ENCODE measurements around the gene CIB1. TPM values are rescaled to one million over a fixed set of nuclear protein-coding genes. Genes with fewer than 3 reads are reported as not detected.
A peak's percentile ranks its signal among the peaks of the same experiment; 100 is the strongest.

The CIB1 gene
- total RNA-seq, 4 donors from 2014 or later = 9.5 to 80.7 (median 49.2) TPM

DNA sequence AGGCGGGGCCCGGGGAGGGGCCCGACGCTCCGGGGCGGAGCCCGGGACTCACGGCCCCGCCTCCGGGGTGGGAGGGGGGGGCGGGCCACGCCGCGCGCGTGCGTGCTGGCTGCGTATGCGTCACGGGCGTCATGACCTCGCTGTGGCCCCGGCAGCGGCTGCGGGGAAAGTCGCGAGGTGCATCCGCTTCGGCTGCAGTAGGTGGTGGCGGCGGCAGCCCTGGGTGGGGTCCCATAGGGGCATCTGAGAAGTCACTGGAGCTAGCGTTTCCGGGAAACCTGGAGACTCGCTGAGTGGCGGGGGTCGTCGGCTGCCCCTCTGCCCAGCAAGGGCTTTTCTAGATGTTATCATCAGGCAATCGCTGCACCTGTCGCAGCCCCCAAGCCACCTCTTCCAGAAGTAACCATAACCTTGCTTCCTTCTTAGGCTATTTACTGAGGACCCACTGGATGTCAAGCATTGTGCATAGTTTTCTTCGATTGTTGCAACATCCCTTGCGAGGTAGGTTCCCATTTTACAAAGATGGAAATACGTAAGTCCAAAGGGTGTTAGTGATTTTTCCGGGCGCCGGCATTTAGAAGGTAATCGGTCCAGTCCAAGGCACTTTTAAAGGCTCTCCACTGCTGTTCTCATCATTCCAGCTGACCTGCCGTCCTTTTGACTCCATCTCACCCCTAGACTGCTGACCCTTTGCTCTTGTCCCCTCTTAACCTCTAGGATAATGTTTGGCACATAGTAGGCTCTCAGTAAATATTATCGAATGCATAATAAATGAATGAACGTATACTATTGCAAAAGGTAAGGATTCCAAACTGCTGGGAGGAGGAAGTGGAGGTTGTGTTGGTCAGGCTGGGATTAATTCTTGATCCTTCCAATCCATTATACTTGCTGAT lies 601 bp upstream of the CIB1 start, which contains the start of gene GDPGP1:
Gene GDPGP1, plus strand, starts transcription at position 114 of the 893 bp plus-strand sequence. CDS start 6,700 bp downstream, outside the sequence.
- H3K4me3 ChIP-seq = peak within 1 kb of the TSS; percentile 76 to 81
- peaks cover 0 to 4% of the 10 kb centered on the region in 2 donors for H3K4me1 ChIP-seq

GRCh38 chr15:90232941-90233386 lies 777 bp downstream of the CIB1 start:
- H3K27me3 ChIP-seq = no peaks in the 10 kb centered on the region
- H3K9me3 ChIP-seq = no peaks in the 10 kb centered on the region
- TF ChIP-seq, protein P1, sequence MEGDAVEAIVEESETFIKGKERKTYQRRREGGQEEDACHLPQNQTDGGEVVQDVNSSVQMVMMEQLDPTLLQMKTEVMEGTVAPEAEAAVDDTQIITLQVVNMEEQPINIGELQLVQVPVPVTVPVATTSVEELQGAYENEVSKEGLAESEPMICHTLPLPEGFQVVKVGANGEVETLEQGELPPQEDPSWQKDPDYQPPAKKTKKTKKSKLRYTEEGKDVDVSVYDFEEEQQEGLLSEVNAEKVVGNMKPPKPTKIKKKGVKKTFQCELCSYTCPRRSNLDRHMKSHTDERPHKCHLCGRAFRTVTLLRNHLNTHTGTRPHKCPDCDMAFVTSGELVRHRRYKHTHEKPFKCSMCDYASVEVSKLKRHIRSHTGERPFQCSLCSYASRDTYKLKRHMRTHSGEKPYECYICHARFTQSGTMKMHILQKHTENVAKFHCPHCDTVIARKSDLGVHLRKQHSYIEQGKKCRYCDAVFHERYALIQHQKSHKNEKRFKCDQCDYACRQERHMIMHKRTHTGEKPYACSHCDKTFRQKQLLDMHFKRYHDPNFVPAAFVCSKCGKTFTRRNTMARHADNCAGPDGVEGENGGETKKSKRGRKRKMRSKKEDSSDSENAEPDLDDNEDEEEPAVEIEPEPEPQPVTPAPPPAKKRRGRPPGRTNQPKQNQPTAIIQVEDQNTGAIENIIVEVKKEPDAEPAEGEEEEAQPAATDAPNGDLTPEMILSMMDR (IDR thresholded peaks at IDR 0.05) = peak in 1 of 4 experiments; percentile 60
- no peak for TF ChIP-seq POLR2A (IDR thresholded peaks at IDR 0.05)
- H3K4me3 ChIP-seq = peak overlapping the region; percentile 76 to 81
- peak overlapping the region; percentile 66 to 83 for H3K27ac ChIP-seq
- H3K4me1 ChIP-seq = peaks cover 0 to 4% of the 10 kb centered on the region in 2 donors
- H3K36me3 ChIP-seq = no peaks in the 10 kb centered on the region
- intact Hi-C loops (cut with DNase I; ENCODE audit: low total_unique reads) = no loop called here
- DNase-seq = no peak

More for the DNA sequence above, 601 bp upstream of the CIB1 start, which contains the start of gene GDPGP1:
- TF ChIP-seq POLR2A (IDR thresholded peaks at IDR 0.05) = peak; percentile 55 to 71
- TF ChIP-seq, protein P1 (IDR thresholded peaks at IDR 0.05) = no peak
- no peak for DNase-seq
- no peaks in the 10 kb centered on the region for H3K27me3 ChIP-seq
- peak within 1 kb of the TSS; percentile 86 to 91 for H3K27ac ChIP-seq
- H3K9me3 ChIP-seq = no peaks in the 10 kb centered on the region
- no peaks in the 10 kb centered on the region for H3K36me3 ChIP-seq
- intact Hi-C loops (cut with DNase I; ENCODE audit: low total_unique reads) = no loop called here

- DNase-seq = no peak
- intact Hi-C loops (cut with DNase I; ENCODE audit: low total_unique reads) = no loop called here
- Histone ChIP-seq H3K4me1 (peaks cover 0 to 4% of the 10 kb centered on the region in 2 donors), H3K9me3 (no peaks in the 10 kb centered on the region), H3K27ac (no peak overlapping the region), H3K27me3 (no peaks in the 10 kb centered on the region), H3K36me3 (no peaks in the 10 kb centered on the region), H3K4me3 (no peak overlapping the region)
- TF ChIP-seq POLR2A (IDR thresholded peaks at IDR 0.05) = no peak
- TF ChIP-seq, protein P1 (IDR thresholded peaks at IDR 0.05) = no peak
These were observed 1.5 kb downstream of the CIB1 start for GRCh38 chr15:90232196-90232595.

DNA sequence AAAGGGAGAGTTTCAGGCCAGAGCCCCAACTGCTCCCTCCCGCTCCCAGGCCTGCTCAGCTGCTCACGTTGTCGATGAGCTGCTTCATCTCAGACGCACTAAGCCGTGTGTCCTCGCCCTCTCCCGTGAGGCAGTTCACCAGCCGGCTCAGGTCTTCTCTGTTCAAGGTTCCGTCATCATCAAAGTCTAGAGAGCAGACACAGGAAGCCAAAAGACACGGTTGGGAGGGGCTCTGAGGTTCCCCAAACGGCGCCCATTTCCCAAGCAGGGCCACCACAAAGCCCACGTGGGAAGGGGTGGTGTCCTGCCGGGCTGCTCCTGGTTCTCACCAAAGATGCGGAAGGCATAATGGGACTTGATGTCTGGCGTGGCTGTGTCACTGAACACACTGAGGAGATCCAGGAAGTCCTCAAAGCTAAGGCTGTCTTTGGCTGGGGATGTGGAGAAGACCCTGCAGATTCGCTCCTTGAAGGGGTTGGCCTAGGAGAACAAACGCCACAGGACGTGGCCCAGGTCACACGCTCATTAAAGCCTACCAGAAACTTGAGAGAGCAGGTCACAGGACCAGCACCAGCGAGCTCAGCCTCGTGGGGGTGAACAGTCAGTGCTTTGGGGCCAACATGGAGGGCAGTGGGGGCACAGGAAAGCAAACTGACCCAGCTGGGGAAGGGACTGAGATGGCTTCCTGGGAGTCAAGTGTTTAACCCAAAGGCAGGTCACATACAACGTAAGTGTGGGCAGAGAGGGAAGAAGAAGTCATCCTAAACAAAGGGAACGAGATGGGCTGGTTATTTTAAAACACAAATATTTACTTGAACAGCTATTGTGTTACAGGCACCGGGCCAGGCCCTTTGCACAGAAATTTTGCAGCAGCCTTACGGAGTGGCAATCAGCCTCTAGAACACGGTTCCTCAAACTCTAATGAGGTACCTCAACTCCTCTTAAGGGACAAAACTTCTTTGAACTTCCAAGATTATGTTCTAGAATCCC lies 2.4 kb downstream of the CIB1 start:
- no peaks in the 10 kb centered on the region for H3K9me3 ChIP-seq
- no peak overlapping the region for H3K27ac ChIP-seq
- peaks cover 0 to 4% of the 10 kb centered on the region in 2 donors for H3K4me1 ChIP-seq
- H3K27me3 ChIP-seq = no peaks in the 10 kb centered on the region
- no peak overlapping the region for H3K4me3 ChIP-seq
- DNase-seq = no peak
- no peak for TF ChIP-seq POLR2A (IDR thresholded peaks at IDR 0.05)
- TF ChIP-seq, protein P1 (IDR thresholded peaks at IDR 0.05) = no peak
- intact Hi-C loops (cut with DNase I; ENCODE audit: low total_unique reads) = no loop called here
- no peaks in the 10 kb centered on the region for H3K36me3 ChIP-seq

Measured in uterus (tissue), 4 donors.